ENCODE measurements around the gene DMD.
A peak's percentile ranks its signal among the peaks of the same experiment; 100 is the strongest.

The DMD gene

DNA sequence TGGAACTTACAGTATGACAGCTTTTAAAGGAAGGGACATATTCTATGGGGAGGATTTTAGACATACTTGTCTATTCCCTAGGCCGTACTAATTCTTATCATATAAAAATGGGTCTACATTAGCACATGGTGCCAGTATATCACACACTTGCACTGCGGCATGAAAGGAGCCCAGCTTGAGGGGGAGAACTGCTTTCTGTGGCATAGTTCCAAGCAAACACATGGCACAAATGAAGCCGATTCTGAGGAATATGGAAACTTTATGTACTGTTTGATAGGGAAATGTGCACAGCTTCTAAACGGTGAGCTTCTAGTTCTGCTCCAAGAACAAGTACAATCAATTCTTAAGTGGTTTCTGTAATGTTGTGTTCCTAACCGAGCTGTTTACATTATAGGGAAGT lies 1463.9 kb downstream of the DMD start:
- no peak for TF ChIP-seq CTCF (IDR thresholded peaks at IDR 0.05; ENCODE audit: insufficient read depth, low read depth, low read length, missing control alignments)
- no peak for DNase-seq (ENCODE audit: low read depth)
- no peak overlapping the region for H3K4me3 ChIP-seq (ENCODE audit: low read depth, low read length)

GRCh38 chrX:31743004-31743403 lies 1468.3 kb downstream of the DMD start:
- no peak overlapping the region for H3K4me3 ChIP-seq (ENCODE audit: low read depth, low read length)
- peak; percentile 1 for DNase-seq (ENCODE audit: low read depth)
- TF ChIP-seq CTCF (IDR thresholded peaks at IDR 0.05; ENCODE audit: insufficient read depth, low read depth, low read length, missing control alignments), result no peak

DNA sequence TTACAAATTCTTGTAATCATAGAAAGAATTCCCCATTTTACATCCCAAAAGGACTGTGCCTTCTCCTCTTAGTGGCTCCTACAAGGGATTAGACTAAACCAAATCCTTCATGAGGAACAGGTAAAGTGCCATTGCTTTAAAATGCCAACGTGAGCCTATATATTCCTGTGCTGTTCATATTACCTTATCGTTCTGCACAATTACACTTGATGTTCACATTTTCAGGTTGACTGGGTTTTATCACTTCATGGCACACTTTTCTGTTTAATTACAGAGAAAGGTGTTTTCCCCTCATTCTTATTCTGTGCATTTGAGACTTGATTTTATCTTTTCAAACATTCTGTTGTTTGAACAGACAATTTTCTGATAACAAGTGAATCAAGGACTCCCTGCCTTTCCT lies 1493.9 kb downstream of the DMD start:
- H3K4me3 ChIP-seq (ENCODE audit: low read depth, low read length), result no peak overlapping the region
- TF ChIP-seq CTCF (IDR thresholded peaks at IDR 0.05; ENCODE audit: insufficient read depth, low read depth, low read length, missing control alignments), result no peak
- DNase-seq (ENCODE audit: low read depth), result no peak

DNA sequence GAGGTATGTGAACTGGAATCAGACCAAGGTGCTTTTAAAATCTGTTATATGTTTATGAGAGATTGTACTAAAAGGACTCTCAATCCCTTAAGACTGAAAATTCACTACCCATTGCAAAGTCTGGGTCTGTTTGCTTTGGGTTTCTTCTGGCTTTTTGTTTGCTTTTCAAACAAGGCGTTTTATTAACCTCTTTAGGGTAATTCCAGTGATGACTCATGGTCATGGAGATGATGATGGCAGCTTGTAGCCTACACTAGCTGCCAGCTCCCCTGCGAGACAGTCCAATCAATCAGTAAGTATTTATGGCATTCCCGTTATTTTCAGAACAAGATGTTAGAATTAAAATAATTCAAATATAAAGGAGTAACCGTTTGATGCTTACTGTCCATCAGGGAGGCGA lies 1495.7 kb downstream of the DMD start:
- H3K4me3 ChIP-seq (ENCODE audit: low read depth, low read length), result no peak overlapping the region
- TF ChIP-seq CTCF (IDR thresholded peaks at IDR 0.05; ENCODE audit: insufficient read depth, low read depth, low read length, missing control alignments), result no peak
- no peak for DNase-seq (ENCODE audit: low read depth)

GRCh38 chrX:31714797-31715196 lies 1496.6 kb downstream of the DMD start:
- no peak for TF ChIP-seq CTCF (IDR thresholded peaks at IDR 0.05; ENCODE audit: insufficient read depth, low read depth, low read length, missing control alignments)
- no peak for DNase-seq (ENCODE audit: low read depth)

DNA sequence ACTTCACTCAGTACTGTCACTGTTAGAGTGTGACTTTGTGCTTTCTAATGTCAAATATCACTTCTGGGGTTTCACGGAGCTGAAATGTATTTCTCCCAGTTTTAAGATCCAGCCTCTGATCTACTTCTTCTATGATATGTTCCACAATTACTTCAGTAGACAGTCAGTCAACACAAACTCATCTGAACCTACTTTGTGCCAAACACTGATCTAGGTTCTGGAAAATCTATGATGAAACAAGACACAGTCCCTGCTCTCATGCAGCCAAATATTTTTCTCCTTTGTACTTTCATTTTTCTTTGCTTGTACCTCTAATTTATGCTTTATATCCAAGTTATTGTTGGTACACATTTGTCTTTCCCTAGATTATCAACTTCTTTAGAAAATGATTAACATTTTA lies 1498.2 kb downstream of the DMD start:
- TF ChIP-seq CTCF (IDR thresholded peaks at IDR 0.05; ENCODE audit: insufficient read depth, low read depth, low read length, missing control alignments), result no peak

More at GRCh38 chrX:31714797-31715196, 1496.6 kb downstream of the DMD start:
- H3K4me3 ChIP-seq (ENCODE audit: low read depth, low read length), result no peak overlapping the region

DNA sequence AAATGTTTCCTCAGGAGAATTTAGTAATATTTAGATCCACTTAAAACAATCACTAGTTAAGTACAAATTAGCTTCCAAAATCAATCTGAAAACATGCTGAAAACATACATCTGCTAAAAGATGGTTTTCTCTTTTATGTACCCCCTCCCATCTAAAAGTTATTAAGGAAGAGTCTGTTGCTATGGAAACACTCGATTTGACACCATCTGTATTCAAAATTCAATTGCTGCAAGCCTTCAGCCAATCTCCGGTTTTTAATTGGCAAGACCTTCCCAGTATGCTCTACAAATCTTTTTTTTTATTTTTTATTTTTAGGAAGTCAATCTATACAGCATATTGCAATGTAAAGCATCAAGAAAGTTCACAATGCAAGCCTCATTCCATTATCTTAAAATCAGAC lies 1500.2 kb downstream of the DMD start:
- DNase-seq (ENCODE audit: low read depth), result no peak
- no peak for TF ChIP-seq CTCF (IDR thresholded peaks at IDR 0.05; ENCODE audit: insufficient read depth, low read depth, low read length, missing control alignments)
- no peak overlapping the region for H3K4me3 ChIP-seq (ENCODE audit: low read depth, low read length)

More for the DNA sequence above, 1498.2 kb downstream of the DMD start:
- DNase-seq (ENCODE audit: low read depth), result no peak
- no peak overlapping the region for H3K4me3 ChIP-seq (ENCODE audit: low read depth, low read length)
